Activated B cell treated with CpG ODN at 0.5 μM for 24 hours (primary cell): Measurements from ENCODE around the gene MGAT4D. TPM values are rescaled to one million over a fixed set of nuclear protein-coding genes. Genes with fewer than 3 reads are reported as not detected.

Source experiments
- ATAC-seq: fragments of 200-7000 bp; cut with Tn5 transposase; one replicate; pipeline ENCODE4 v1.10.0; 2021; ENCODE audit warnings: low read depth, mild to moderate bottlenecking, moderate library complexity
- CTCF ChIA-PET: fragments of 350-600 bp; sonication (Branson Sonifier 250); formaldehyde crosslinking; loops from one replicate; lab custom pipeline; 2021; ENCODE audit warnings: antibody characterized with exemption; lab: Charles Lee
- POLR2A ChIA-PET: fragments of 350-600 bp; sonication (Branson Sonifier 250); formaldehyde crosslinking; loops from one replicate; lab custom pipeline; 2021; ENCODE audit warnings: antibody characterized with exemption; lab: Charles Lee
- DNase-seq: peaks from one replicate; pipeline ENCODE4 v3.0.0; 2022
- H3K27ac Mint-ChIP-seq: one replicate; pipeline ENCODE4 v1.8.0; 2020; ENCODE audit warnings: mixed read lengths
- H3K27me3 Mint-ChIP-seq: one replicate; pipeline ENCODE4 v1.8.0; 2021; ENCODE audit warnings: mixed read lengths
- H3K36me3 Mint-ChIP-seq: one replicate; pipeline ENCODE4 v1.8.0; 2021; ENCODE audit warnings: low read depth, mixed read lengths
- H3K4me1 Mint-ChIP-seq: one replicate; pipeline ENCODE4 v1.8.0; 2021; ENCODE audit warnings: mixed read lengths
- H3K4me3 Mint-ChIP-seq: one replicate; pipeline ENCODE4 v1.8.0; 2020; ENCODE audit warnings: mild to moderate bottlenecking, mixed read lengths
- H3K9me3 Mint-ChIP-seq: one replicate; pipeline ENCODE4 v1.8.0; 2020; ENCODE audit warnings: mixed read lengths
- CTCF ChIP-seq: fragments of 200-600 bp; IDR thresholded peaks from one replicate; pipeline ENCODE4 v1.8.0; 2022; ENCODE audit warnings: antibody characterized with exemption, mild to moderate bottlenecking
- intact Hi-C: fragments of 100-400 bp; cut with micrococcal nuclease; formaldehyde crosslinking; loops from one replicate; pipeline ENCODE4 v1.15.1; 2024
- total RNA-seq: library from RNA; stranded (reverse); gene quantifications from 2 replicates; pipeline ENCODE4 v1.2.3, GENCODE V29; 2022

The MGAT4D gene
- not detected in 2 replicates for total RNA-seq

- H3K9me3 Mint-ChIP-seq = no peaks in the 10 kb centered on the region
- TF ChIP-seq CTCF = no peak
- ChIA-PET CTCF (no interaction called here), POLR2A (no interaction called here)
- H3K27me3 Mint-ChIP-seq = peaks cover 56% of the 10 kb centered on the region
- DNase-seq = peak; percentile 18
- intact Hi-C loops = no loop called here
- peak within 1 kb of the TSS; percentile 49 for H3K4me3 Mint-ChIP-seq
- H3K4me1 Mint-ChIP-seq = peaks cover 7% of the 10 kb centered on the region
- H3K27ac Mint-ChIP-seq = no peak within 1 kb of the TSS
- ATAC-seq = no peak
- H3K36me3 Mint-ChIP-seq = no peaks in the 10 kb centered on the region
Measured at GRCh38 chr4:140497747-140498636, at the start of gene MGAT4D. TSS of gene MGAT4D (minus strand) at chr4:140498293. CDS start at chr4:140498222, 71 bp downstream.

GRCh38 chr4:140533951-140534480 lies 35.9 kb upstream of the MGAT4D start:
- no peak for TF ChIP-seq CTCF
- ChIA-PET POLR2A (interaction anchor here (0.8 kb wide), 1 partner anchor 10 kb away, joined by 3 read pairs; the partner anchor contains the start of gene ELMOD2), CTCF (no interaction called here)
- Mint-ChIP-seq H3K27ac (no peak overlapping the region), H3K9me3 (no peaks in the 10 kb centered on the region), H3K36me3 (peaks cover 19% of the 10 kb centered on the region), H3K4me1 (no peaks in the 10 kb centered on the region), H3K27me3 (no peaks in the 10 kb centered on the region), H3K4me3 (no peak overlapping the region)
- ATAC-seq = no peak
- intact Hi-C loops = no loop called here
- no peak for DNase-seq

- no peaks in the 10 kb centered on the region for H3K27me3 Mint-ChIP-seq
- ATAC-seq = no peak
- ChIA-PET CTCF (no interaction called here), POLR2A (no interaction called here)
- intact Hi-C loops = no loop called here
- TF ChIP-seq CTCF = no peak
- peaks cover 6% of the 10 kb centered on the region for H3K4me1 Mint-ChIP-seq
- DNase-seq = no peak
- H3K9me3 Mint-ChIP-seq = no peaks in the 10 kb centered on the region
- peaks cover 23% of the 10 kb centered on the region for H3K36me3 Mint-ChIP-seq
- H3K27ac Mint-ChIP-seq = no peak overlapping the region
- H3K4me3 Mint-ChIP-seq = no peak overlapping the region
Measured at GRCh38 chr4:140529434-140529833, 31.3 kb upstream of the MGAT4D start.

GRCh38 chr4:140523857-140524742 lies 26.0 kb upstream of the MGAT4D start, which contains the start of gene ELMOD2:
TSS of gene ELMOD2 (plus strand) at chr4:140524168. CDS start at chr4:140525429, 1,261 bp downstream.
- Mint-ChIP-seq H3K9me3 (no peaks in the 10 kb centered on the region), H3K4me1 (peaks cover 14% of the 10 kb centered on the region), H3K27ac (peak within 1 kb of the TSS; percentile 84), H3K27me3 (no peaks in the 10 kb centered on the region), H3K4me3 (peak within 1 kb of the TSS; percentile 90), H3K36me3 (peaks cover 15% of the 10 kb centered on the region)
- ATAC-seq (peak; percentile 99), DNase-seq (peak; percentile 94)
- ChIA-PET POLR2A (interaction anchor here (0.6 to 1.9 kb wide), 10 partner anchors 10 to 1071 kb away, joined by 3 to 11 read pairs (median 4); partner anchors contain the start of genes SCOC and SETD7), CTCF (interaction anchor here (0.7 to 2.3 kb wide), 10 partner anchors 9 to 360 kb away, joined by 3 to 7 read pairs (median 4); partner anchors contain the start of gene SCOC)
- TF ChIP-seq CTCF = peak; percentile 72
- intact Hi-C loops = loop anchor here (1.0 to 5.0 kb wide), 13 partner anchors 32 to 1347 kb away; partner anchors contain the start of genes CLGN, ELF2, MAML3 and SCOC
